HepG2 (cell line): Measurements from ENCODE around the gene TRMT112. TPM values are rescaled to one million over a fixed set of nuclear protein-coding genes. Genes with fewer than 3 reads are reported as not detected.

ENCODE experiments used
- POLR2AphosphoS2 ChIP-seq: IDR thresholded peaks from 2 replicates; pipeline ENCODE4 v1.6.1; 2011; ENCODE audit warnings: low read depth, low read length, improper control_type of control experiment
- PTBP1 ChIP-seq: fragments of 200-400 bp; formaldehyde crosslinking; IDR thresholded peaks from 2 replicates; pipeline ENCODE4 v1.6.1; 2018; ENCODE audit warnings: low read length, low read depth; ENCODE audit not compliant: poor library complexity, severe bottlenecking
- RORA ChIP-seq: sonication (generic); formaldehyde crosslinking; IDR thresholded peaks from 2 replicates; pipeline ENCODE4 v1.5.0; 2020; ENCODE audit warnings: mild to moderate bottlenecking, missing genetic modification reagents, moderate library complexity
- ZFP36 ChIP-seq: fragments of 150-350 bp; IDR thresholded peaks from 2 replicates; pipeline ENCODE4 v1.6.1; 2018; ENCODE audit warnings: borderline replicate concordance, low read length, low read depth; ENCODE audit not compliant: partially characterized antibody
- ZMYM3 ChIP-seq: sonication (generic); formaldehyde crosslinking; IDR thresholded peaks from 2 replicates; pipeline ENCODE4 v1.5.1; 2020; ENCODE audit warnings: mild to moderate bottlenecking, missing genetic modification reagents
- ZNF496 ChIP-seq: sonication (generic); formaldehyde crosslinking; IDR thresholded peaks from 2 replicates; pipeline ENCODE4 v1.8.1; 2023; ENCODE audit warnings: mild to moderate bottlenecking, moderate library complexity, missing genetic modification reagents; ENCODE audit not compliant: insufficient replicate concordance
- ZNF883 ChIP-seq: sonication (generic); formaldehyde crosslinking; IDR thresholded peaks from 2 replicates; pipeline ENCODE4 v1.5.1; 2020; ENCODE audit warnings: mild to moderate bottlenecking, missing genetic modification reagents; ENCODE audit errors: not compliant biosample characterization
- ZZZ3 ChIP-seq: sonication (generic); formaldehyde crosslinking; IDR thresholded peaks from 2 replicates; pipeline ENCODE4 v1.4.0; 2020; ENCODE audit warnings: missing genetic modification reagents, mild to moderate bottlenecking, borderline replicate concordance
- polyA plus RNA-seq, 8 experiments: library from polyadenylated mRNA; depleted of rRNA in 3 of 8; stranded (reverse) in 7 of 8; unstranded in 1 of 8; fragments of >200 nt; fragmentation: Illumina TruSeq in 4 of 8; extraction: Trizol in 4 of 8; gene quantifications; 2 replicates each; pipeline versions ENCODE4 v1.2.1 to v1.2.3, GENCODE V29; 2011 to 2016; ENCODE audit warnings: low read depth in 4 of 8, missing spikeins in 1 of 8, mixed read lengths in 1 of 8; ENCODE audit not compliant: insufficient read depth in 1 of 8
- total RNA-seq, 5 experiments: library from RNA; depleted of rRNA; stranded (reverse); fragments of >200 nt; fragmentation: Illumina TruSeq; extraction: Trizol; gene quantifications; 2 replicates each; pipeline ENCODE4 v1.2.3, GENCODE V29; 2016; ENCODE audit warnings: low read depth in 1 of 5
- TF ChIP-seq, protein P1 (sequence below): sonication (generic); formaldehyde crosslinking; IDR thresholded peaks from 2 replicates; pipeline ENCODE4 v1.8.0; 2022; ENCODE audit warnings: mild to moderate bottlenecking, missing genetic modification reagents; ENCODE audit not compliant: insufficient replicate concordance
- TF ChIP-seq, protein P2 (sequence below): sonication (generic); formaldehyde crosslinking; IDR thresholded peaks from 2 replicates; pipeline ENCODE4 v1.5.1; 2020; ENCODE audit warnings: mild to moderate bottlenecking, missing genetic modification reagents, moderate library complexity
- TF ChIP-seq, protein P3 (sequence below): IDR thresholded peaks from 2 replicates; pipeline ENCODE4 v1.6.1; 2016; ENCODE audit warnings: low read depth, control low read depth
- TF ChIP-seq, protein P4 (sequence below): sonication (generic); formaldehyde crosslinking; IDR thresholded peaks from 2 replicates; pipeline ENCODE4 v1.4.0; 2020; ENCODE audit warnings: missing genetic modification reagents, low read depth, mild to moderate bottlenecking, borderline replicate concordance
- TF ChIP-seq, protein P5 (sequence below): sonication (generic); formaldehyde crosslinking; IDR thresholded peaks from 2 replicates; pipeline ENCODE4 v1.5.0; 2020; ENCODE audit warnings: missing genetic modification reagents
- TF ChIP-seq, protein P6 (sequence below): IDR thresholded peaks from 2 replicates; pipeline ENCODE4 v1.6.1; 2018; ENCODE audit warnings: missing genetic modification reagents, mild to moderate bottlenecking, missing compliant biosample characterization
- TF ChIP-seq, protein P7 (sequence below): sonication (generic); formaldehyde crosslinking; IDR thresholded peaks from 2 replicates; pipeline ENCODE4 v1.8.0; 2022; ENCODE audit warnings: mild to moderate bottlenecking, missing genetic modification reagents, moderate library complexity

TRMT112 gene
- total and polyA plus RNA-seq, 2 of the 13 experiments (the other 11 are each of a cell fraction or from before 2014, with no cell fraction given), result 186 to 409 TPM

DNA sequence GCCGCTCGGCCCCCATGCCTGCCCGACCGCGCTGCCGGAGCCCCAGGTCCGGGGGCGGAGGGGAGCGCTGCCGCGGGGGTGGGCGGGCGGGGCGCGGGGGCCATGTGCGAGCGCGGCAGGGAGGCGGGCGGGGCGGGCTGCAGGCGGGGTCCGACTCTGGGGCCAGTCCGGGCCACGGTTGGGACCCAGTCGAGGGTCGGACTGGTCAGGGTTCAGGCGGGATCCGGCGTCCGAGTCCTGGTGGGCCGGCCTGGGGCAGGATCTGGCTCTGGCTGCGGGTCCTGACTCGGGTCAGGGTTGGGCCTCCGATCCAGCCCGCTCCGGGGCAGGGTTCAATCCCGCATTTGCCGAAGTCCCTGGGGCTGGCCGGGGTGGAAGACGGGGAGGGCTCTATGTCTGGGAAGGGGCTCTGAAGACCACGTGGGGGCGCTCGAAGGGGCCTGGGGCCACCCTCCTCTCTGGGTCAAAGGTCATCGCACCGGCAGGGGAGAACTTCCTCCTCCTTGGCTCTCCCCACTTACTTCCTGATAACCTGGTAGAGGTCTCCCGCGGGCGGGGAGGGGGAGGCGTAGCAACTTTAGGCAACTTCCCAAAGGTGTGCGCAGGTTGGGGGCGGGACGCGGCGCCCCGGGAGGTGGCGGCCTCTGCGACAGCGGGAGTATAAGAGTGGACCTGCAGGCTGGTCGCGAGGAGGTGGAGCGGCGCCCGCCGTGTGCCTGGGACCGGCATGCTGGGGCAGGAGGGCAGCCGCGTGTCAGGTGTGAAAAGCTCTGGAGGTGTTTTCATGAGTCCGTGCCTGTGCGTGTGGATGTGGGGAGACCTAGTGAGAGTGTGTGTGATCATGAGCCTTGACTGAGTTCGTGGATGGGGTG is 11.4 kb downstream of the TRMT112 start (continued):
- TF ChIP-seq, protein P1, sequence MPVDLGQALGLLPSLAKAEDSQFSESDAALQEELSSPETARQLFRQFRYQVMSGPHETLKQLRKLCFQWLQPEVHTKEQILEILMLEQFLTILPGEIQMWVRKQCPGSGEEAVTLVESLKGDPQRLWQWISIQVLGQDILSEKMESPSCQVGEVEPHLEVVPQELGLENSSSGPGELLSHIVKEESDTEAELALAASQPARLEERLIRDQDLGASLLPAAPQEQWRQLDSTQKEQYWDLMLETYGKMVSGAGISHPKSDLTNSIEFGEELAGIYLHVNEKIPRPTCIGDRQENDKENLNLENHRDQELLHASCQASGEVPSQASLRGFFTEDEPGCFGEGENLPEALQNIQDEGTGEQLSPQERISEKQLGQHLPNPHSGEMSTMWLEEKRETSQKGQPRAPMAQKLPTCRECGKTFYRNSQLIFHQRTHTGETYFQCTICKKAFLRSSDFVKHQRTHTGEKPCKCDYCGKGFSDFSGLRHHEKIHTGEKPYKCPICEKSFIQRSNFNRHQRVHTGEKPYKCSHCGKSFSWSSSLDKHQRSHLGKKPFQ (CRISPR knock-in tag), result peak; percentile 99
- TF ChIP-seq ZNF883 (CRISPR knock-in tag), result no peak
- TF ChIP-seq, protein P2, sequence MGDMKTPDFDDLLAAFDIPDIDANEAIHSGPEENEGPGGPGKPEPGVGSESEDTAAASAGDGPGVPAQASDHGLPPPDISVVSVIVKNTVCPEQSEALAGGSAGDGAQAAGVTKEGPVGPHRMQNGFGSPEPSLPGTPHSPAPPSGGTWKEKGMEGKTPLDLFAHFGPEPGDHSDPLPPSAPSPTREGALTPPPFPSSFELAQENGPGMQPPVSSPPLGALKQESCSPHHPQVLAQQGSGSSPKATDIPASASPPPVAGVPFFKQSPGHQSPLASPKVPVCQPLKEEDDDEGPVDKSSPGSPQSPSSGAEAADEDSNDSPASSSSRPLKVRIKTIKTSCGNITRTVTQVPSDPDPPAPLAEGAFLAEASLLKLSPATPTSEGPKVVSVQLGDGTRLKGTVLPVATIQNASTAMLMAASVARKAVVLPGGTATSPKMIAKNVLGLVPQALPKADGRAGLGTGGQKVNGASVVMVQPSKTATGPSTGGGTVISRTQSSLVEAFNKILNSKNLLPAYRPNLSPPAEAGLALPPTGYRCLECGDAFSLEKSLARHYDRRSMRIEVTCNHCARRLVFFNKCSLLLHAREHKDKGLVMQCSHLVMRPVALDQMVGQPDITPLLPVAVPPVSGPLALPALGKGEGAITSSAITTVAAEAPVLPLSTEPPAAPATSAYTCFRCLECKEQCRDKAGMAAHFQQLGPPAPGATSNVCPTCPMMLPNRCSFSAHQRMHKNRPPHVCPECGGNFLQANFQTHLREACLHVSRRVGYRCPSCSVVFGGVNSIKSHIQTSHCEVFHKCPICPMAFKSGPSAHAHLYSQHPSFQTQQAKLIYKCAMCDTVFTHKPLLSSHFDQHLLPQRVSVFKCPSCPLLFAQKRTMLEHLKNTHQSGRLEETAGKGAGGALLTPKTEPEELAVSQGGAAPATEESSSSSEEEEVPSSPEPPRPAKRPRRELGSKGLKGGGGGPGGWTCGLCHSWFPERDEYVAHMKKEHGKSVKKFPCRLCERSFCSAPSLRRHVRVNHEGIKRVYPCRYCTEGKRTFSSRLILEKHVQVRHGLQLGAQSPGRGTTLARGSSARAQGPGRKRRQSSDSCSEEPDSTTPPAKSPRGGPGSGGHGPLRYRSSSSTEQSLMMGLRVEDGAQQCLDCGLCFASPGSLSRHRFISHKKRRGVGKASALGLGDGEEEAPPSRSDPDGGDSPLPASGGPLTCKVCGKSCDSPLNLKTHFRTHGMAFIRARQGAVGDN (CRISPR knock-in tag), result peak; percentile 82
- TF ChIP-seq, protein P3, sequence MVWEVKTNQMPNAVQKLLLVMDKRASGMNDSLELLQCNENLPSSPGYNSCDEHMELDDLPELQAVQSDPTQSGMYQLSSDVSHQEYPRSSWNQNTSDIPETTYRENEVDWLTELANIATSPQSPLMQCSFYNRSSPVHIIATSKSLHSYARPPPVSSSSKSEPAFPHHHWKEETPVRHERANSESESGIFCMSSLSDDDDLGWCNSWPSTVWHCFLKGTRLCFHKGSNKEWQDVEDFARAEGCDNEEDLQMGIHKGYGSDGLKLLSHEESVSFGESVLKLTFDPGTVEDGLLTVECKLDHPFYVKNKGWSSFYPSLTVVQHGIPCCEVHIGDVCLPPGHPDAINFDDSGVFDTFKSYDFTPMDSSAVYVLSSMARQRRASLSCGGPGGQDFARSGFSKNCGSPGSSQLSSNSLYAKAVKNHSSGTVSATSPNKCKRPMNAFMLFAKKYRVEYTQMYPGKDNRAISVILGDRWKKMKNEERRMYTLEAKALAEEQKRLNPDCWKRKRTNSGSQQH (CRISPR knock-in tag), result 0 out of 2 replicates have a peak, but pooled peaks have one; percentile 57
- TF ChIP-seq, protein P4, sequence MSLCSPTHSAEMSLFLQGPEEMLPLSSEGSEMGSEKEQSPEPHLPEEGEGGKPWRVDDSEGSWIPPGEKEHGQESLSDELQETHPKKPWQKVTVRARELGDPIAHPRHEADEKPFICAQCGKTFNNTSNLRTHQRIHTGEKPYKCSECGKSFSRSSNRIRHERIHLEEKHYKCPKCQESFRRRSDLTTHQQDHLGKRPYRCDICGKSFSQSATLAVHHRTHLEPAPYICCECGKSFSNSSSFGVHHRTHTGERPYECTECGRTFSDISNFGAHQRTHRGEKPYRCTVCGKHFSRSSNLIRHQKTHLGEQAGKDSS (CRISPR knock-in tag), result no peak
- TF ChIP-seq, protein P5, sequence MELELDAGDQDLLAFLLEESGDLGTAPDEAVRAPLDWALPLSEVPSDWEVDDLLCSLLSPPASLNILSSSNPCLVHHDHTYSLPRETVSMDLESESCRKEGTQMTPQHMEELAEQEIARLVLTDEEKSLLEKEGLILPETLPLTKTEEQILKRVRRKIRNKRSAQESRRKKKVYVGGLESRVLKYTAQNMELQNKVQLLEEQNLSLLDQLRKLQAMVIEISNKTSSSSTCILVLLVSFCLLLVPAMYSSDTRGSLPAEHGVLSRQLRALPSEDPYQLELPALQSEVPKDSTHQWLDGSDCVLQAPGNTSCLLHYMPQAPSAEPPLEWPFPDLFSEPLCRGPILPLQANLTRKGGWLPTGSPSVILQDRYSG (CRISPR knock-in tag), result no peak
- TF ChIP-seq ZFP36, result no peak
- no peak for TF ChIP-seq PTBP1
- TF ChIP-seq ZZZ3 (CRISPR knock-in tag), result no peak
- TF ChIP-seq ZMYM3 (CRISPR knock-in tag), result peak; percentile 26; the same call in 1 of the 2 replicates
- TF ChIP-seq, protein P6, sequence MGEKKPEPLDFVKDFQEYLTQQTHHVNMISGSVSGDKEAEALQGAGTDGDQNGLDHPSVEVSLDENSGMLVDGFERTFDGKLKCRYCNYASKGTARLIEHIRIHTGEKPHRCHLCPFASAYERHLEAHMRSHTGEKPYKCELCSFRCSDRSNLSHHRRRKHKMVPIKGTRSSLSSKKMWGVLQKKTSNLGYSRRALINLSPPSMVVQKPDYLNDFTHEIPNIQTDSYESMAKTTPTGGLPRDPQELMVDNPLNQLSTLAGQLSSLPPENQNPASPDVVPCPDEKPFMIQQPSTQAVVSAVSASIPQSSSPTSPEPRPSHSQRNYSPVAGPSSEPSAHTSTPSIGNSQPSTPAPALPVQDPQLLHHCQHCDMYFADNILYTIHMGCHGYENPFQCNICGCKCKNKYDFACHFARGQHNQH (CRISPR knock-in tag), result peak; percentile 42; the same call in 1 of the 2 replicates
- TF ChIP-seq, protein P7, sequence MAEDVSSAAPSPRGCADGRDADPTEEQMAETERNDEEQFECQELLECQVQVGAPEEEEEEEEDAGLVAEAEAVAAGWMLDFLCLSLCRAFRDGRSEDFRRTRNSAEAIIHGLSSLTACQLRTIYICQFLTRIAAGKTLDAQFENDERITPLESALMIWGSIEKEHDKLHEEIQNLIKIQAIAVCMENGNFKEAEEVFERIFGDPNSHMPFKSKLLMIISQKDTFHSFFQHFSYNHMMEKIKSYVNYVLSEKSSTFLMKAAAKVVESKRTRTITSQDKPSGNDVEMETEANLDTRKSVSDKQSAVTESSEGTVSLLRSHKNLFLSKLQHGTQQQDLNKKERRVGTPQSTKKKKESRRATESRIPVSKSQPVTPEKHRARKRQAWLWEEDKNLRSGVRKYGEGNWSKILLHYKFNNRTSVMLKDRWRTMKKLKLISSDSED, result no peak
- no peak for TF ChIP-seq RORA (CRISPR knock-in tag)
- no peak for TF ChIP-seq ZNF496 (CRISPR knock-in tag)
- TF ChIP-seq POLR2AphosphoS2, result no peak
